Measurements from ENCODE around the gene IFT43.

IFT43 gene

DNA sequence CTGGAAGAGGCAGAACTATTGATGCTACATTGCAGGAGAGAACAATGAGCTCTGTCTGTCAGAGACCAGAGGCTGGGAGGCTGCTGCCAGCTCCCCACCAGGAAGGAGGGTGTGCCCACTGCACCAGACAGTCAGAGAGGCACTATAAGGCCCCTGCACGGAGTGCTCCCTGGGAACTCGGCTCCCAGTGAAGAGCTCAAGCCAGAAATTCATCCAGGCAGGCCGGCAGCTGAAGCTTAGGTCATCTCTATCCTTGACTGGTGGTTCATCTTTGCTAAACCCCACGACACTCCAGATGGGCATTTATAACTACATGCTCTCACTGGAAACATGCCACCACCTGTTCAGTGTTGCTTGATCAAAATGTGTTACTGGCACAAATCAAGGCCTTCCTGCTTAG is 101.1 kb downstream of the IFT43 start:
- Histone ChIP-seq H3K27ac (ENCODE audit: low read depth, low read length) (no peak overlapping the region), H3K9me3 (ENCODE audit: control insufficient read depth in 5 of 5, low read length in 5 of 5) (no peaks in the 10 kb centered on the region), H3K4me1 (ENCODE audit: control insufficient read depth in 5 of 5, insufficient read depth in 5 of 5, low read length in 5 of 5) (peaks cover 6 to 15% (median 12%) of the 10 kb centered on the region in 5 donors), H3K9ac (ENCODE audit: low read length in 5 of 5) (no peak overlapping the region), H3K27me3 (ENCODE audit: control insufficient read depth in 5 of 5, insufficient read depth in 4 of 5, low read length in 5 of 5) (peaks cover 0 to 5% (median 4%) of the 10 kb centered on the region in 5 donors), H3K4me3 (ENCODE audit: low read depth in 1 of 5, low read length in 5 of 5) (no peak overlapping the region), H3K36me3 (ENCODE audit: control insufficient read depth in 5 of 5, insufficient read depth in 5 of 5, low read length in 5 of 5) (peaks cover 0 to 31% (median 22%) of the 10 kb centered on the region in 5 donors)

DNA sequence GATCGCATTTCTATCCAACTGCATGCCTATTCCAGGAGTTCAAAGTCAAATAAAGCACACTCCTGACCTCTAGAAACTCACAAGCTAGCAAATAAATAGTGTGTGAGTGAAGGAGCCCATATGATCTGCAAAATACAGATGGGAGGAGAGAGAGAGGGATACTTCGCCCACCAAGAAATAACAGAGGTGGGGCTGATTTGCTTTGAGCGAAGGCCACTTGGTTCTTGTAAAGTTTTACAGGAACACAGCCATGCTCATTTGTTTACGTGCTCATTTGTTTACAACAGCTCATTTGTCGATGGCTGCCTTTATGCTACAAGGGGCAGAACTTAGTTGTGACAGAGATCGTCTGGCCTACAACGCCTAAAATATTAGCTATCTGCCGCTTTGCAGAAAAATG is 102.8 kb downstream of the IFT43 start:
- Histone ChIP-seq H3K9me3 (ENCODE audit: control insufficient read depth in 5 of 5, low read length in 5 of 5) (no peaks in the 10 kb centered on the region), H3K4me1 (ENCODE audit: control insufficient read depth in 5 of 5, insufficient read depth in 5 of 5, low read length in 5 of 5) (peaks cover 6 to 18% (median 13%) of the 10 kb centered on the region in 5 donors), H3K36me3 (ENCODE audit: control insufficient read depth in 5 of 5, insufficient read depth in 5 of 5, low read length in 5 of 5) (peaks cover 0 to 20% (median 10%) of the 10 kb centered on the region in 5 donors), H3K27ac (ENCODE audit: low read depth, low read length) (no peak overlapping the region), H3K9ac (ENCODE audit: low read length in 5 of 5) (no peak overlapping the region), H3K4me3 (ENCODE audit: low read depth in 1 of 5, low read length in 5 of 5) (no peak overlapping the region), H3K27me3 (ENCODE audit: control insufficient read depth in 5 of 5, insufficient read depth in 4 of 5, low read length in 5 of 5) (peaks cover 0 to 5% (median 4%) of the 10 kb centered on the region in 5 donors)

DNA sequence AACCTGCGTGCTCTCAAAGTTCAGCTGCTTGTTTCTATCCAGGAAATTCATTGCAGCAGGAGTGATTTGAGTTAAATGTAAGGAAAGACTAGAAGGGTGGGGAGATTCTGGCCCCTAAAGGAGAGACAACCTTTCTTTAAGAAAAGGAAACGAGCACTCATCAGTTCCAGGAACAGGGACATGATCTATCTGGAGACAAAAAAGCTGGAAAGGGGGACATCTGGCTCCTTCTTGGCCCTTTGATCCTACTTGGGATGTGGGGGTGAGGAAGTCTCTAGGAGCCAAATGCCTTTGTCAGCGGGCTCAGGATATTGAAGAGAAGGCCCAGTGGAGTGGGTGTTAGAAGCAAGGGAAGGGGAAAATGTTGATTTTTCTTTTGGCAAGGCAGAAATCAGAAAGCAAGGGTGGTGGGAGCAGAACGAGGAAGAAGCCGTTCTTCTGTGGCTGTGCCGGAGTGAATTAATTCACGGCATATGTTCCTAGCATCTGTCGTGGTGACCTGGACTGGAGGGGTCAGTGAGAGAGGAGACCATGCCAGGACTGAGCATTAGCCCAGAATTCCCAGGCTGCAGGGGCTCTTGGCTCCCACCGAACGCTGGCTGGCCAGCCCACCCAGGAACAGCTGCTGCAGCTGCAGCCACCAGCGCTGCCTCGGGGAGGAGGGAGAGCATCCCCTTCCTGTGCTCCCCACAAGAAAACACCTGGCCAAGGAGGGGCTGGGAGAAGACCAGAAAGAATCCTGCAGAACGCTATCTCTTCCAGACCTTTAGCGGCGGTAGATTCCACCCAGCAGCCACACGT is 103.4 kb downstream of the IFT43 start:
- Histone ChIP-seq H3K4me1 (ENCODE audit: control insufficient read depth in 5 of 5, insufficient read depth in 5 of 5, low read length in 5 of 5) (peaks cover 6 to 18% (median 13%) of the 10 kb centered on the region in 5 donors), H3K27ac (ENCODE audit: low read depth, low read length) (no peak overlapping the region), H3K36me3 (ENCODE audit: control insufficient read depth in 5 of 5, insufficient read depth in 5 of 5, low read length in 5 of 5) (peaks cover 0 to 14% (median 4%) of the 10 kb centered on the region in 5 donors), H3K27me3 (ENCODE audit: control insufficient read depth in 5 of 5, insufficient read depth in 4 of 5, low read length in 5 of 5) (peaks cover 0 to 7% (median 4%) of the 10 kb centered on the region in 5 donors), H3K9me3 (ENCODE audit: control insufficient read depth in 5 of 5, low read length in 5 of 5) (no peaks in the 10 kb centered on the region), H3K4me3 (ENCODE audit: low read depth in 1 of 5, low read length in 5 of 5) (no peak overlapping the region), H3K9ac (ENCODE audit: low read length in 5 of 5) (no peak overlapping the region)

DNA sequence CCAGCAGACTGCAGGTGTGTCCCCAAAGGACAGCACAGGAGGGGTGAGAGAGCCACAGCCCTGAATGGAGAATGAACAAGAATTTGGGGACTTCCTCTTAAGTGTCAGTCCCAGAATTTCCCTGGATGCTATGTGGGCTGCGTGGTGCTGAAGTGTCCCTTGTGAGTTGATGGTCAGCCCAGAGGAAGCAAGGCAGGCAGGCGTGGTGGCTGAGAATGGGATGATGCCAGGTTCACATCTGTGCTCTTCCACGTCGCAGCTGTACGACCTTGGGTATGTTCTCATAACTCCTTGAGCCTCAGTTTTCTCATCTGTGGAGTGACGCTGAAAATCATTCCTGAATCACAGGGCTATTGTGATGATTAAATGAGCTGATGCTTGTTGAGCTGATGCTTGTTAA is 104.0 kb downstream of the IFT43 start:
- H3K27ac ChIP-seq (ENCODE audit: low read depth, low read length) = no peak overlapping the region

DNA sequence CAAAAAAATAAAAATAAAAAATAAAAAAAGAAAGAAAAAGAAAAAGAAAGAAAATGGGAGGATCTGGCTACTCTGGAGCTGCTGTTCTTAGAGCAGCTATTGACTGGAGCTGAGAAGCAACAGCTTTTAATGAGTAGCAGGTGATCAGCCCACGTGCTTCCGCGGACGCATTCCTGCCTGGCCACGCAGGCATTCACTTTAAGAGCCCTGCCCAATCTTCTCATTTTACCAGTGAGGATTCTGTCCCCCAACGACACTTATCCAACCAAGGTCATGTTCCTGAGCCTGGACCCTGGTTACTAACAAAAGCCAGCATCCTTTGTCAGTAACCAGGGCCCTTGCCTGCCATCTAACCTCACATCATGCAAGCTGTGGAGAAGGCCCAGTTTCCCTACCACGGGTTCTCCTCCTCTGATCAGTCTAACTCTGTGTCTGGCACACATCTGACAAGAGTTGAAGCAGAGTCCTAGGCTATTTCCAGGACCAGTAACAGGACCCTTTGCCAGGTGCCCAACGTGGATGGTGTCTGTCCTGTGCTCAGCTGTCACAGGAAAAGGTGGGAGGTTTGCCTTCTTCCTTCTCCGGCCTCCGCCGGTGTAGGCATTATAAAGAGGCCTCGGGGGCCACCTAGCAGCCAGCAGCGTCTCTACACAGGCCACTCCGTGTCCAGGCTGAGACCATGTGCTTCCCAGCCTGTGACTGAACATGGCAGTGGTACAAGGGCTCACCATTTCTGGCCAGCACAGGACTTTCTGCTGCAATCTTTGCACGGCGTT is 105.2 kb downstream of the IFT43 start:
- Histone ChIP-seq H3K36me3 (ENCODE audit: control insufficient read depth in 5 of 5, insufficient read depth in 5 of 5, low read length in 5 of 5) (no peaks in the 10 kb centered on the region), H3K4me3 (ENCODE audit: low read depth in 1 of 5, low read length in 5 of 5) (no peak overlapping the region), H3K4me1 (ENCODE audit: control insufficient read depth in 5 of 5, insufficient read depth in 5 of 5, low read length in 5 of 5) (peaks cover 6 to 18% (median 13%) of the 10 kb centered on the region in 5 donors), H3K9me3 (ENCODE audit: control insufficient read depth in 5 of 5, low read length in 5 of 5) (no peaks in the 10 kb centered on the region), H3K27ac (ENCODE audit: low read depth, low read length) (no peak overlapping the region), H3K27me3 (ENCODE audit: control insufficient read depth in 5 of 5, insufficient read depth in 4 of 5, low read length in 5 of 5) (peaks cover 0 to 8% (median 4%) of the 10 kb centered on the region in 5 donors), H3K9ac (ENCODE audit: low read length in 5 of 5) (no peak overlapping the region)

More for the DNA sequence above, 104.0 kb downstream of the IFT43 start:
- Histone ChIP-seq H3K9me3 (ENCODE audit: control insufficient read depth in 5 of 5, low read length in 5 of 5) (no peaks in the 10 kb centered on the region), H3K4me3 (ENCODE audit: low read depth in 1 of 5, low read length in 5 of 5) (no peak overlapping the region), H3K36me3 (ENCODE audit: control insufficient read depth in 5 of 5, insufficient read depth in 5 of 5, low read length in 5 of 5) (peaks cover 0 to 8% (median 2%) of the 10 kb centered on the region in 5 donors), H3K9ac (ENCODE audit: low read length in 5 of 5) (no peak overlapping the region), H3K27me3 (ENCODE audit: control insufficient read depth in 5 of 5, insufficient read depth in 4 of 5, low read length in 5 of 5) (peaks cover 0 to 8% (median 4%) of the 10 kb centered on the region in 5 donors), H3K4me1 (ENCODE audit: control insufficient read depth in 5 of 5, insufficient read depth in 5 of 5, low read length in 5 of 5) (peaks cover 6 to 18% (median 13%) of the 10 kb centered on the region in 5 donors)

- Histone ChIP-seq H3K27me3 (ENCODE audit: control insufficient read depth in 5 of 5, insufficient read depth in 4 of 5, low read length in 5 of 5) (peaks cover 0 to 8% (median 4%) of the 10 kb centered on the region in 5 donors), H3K27ac (ENCODE audit: low read depth, low read length) (no peak overlapping the region), H3K4me3 (ENCODE audit: low read depth in 1 of 5, low read length in 5 of 5) (no peak overlapping the region), H3K4me1 (ENCODE audit: control insufficient read depth in 5 of 5, insufficient read depth in 5 of 5, low read length in 5 of 5) (peaks cover 6 to 18% (median 13%) of the 10 kb centered on the region in 5 donors), H3K9me3 (ENCODE audit: control insufficient read depth in 5 of 5, low read length in 5 of 5) (no peaks in the 10 kb centered on the region), H3K36me3 (ENCODE audit: control insufficient read depth in 5 of 5, insufficient read depth in 5 of 5, low read length in 5 of 5) (no peaks in the 10 kb centered on the region), H3K9ac (ENCODE audit: low read length in 5 of 5) (no peak overlapping the region)
These were observed 107.5 kb downstream of the IFT43 start for GRCh38 chr14:76093077-76093476.

DNA sequence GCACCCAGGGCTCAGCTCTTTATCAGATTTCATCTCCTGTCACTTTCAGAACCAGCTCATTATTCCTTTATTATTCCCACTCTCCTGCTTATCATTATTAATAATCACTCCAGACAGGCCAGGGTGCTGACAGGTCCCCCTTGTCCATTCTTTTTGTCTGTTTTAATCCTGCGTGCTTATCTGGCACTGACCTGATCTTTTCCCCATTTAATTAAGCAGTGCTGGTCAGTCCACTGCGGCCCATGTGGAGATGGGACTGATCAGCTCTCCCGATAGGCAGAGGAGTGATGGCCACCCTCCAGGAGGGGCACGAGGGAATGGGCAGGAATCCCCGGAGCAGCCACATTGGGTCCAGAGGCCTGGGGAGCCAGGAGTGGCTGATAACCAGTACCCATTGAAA is 110.7 kb downstream of the IFT43 start:
- no peak overlapping the region for H3K9ac ChIP-seq (ENCODE audit: low read length in 5 of 5)
- peaks cover 0 to 21% (median 7%) of the 10 kb centered on the region in 5 donors for H3K27me3 ChIP-seq (ENCODE audit: control insufficient read depth in 5 of 5, insufficient read depth in 4 of 5, low read length in 5 of 5)
- H3K9me3 ChIP-seq (ENCODE audit: control insufficient read depth in 5 of 5, low read length in 5 of 5) = no peaks in the 10 kb centered on the region
- no peak overlapping the region for H3K4me3 ChIP-seq (ENCODE audit: low read depth in 1 of 5, low read length in 5 of 5)
- H3K36me3 ChIP-seq (ENCODE audit: control insufficient read depth in 5 of 5, insufficient read depth in 5 of 5, low read length in 5 of 5) = no peaks in the 10 kb centered on the region
- H3K27ac ChIP-seq (ENCODE audit: low read depth, low read length) = no peak overlapping the region
- H3K4me1 ChIP-seq (ENCODE audit: control insufficient read depth in 5 of 5, insufficient read depth in 5 of 5, low read length in 5 of 5) = peaks cover 2 to 7% (median 5%) of the 10 kb centered on the region in 5 donors

DNA sequence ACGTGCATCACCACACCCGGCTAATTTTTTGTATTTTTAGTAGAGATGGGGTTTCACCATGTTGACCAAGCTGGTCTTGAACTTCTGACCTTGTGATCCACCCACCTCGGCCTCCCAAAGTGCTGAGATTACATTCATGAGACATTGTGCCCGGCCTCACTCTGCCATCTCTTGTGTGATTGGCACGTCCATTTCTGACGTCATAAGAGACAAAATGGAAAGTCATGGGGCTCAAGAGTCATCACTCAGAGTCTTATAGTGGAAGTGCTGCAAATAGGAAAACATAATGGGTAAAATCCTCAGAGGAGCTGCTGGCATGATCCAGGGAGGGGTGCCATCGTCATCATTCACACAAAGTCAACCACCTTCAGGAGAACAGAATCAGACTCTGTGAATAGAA is 112.0 kb downstream of the IFT43 start:
- no peak overlapping the region for H3K4me3 ChIP-seq (ENCODE audit: low read depth in 1 of 5, low read length in 5 of 5)
- no peaks in the 10 kb centered on the region for H3K36me3 ChIP-seq (ENCODE audit: control insufficient read depth in 5 of 5, insufficient read depth in 5 of 5, low read length in 5 of 5)
- no peak overlapping the region for H3K27ac ChIP-seq (ENCODE audit: low read depth, low read length)
- peaks cover 0 to 26% (median 7%) of the 10 kb centered on the region in 5 donors for H3K27me3 ChIP-seq (ENCODE audit: control insufficient read depth in 5 of 5, insufficient read depth in 4 of 5, low read length in 5 of 5)
- no peaks in the 10 kb centered on the region for H3K9me3 ChIP-seq (ENCODE audit: control insufficient read depth in 5 of 5, low read length in 5 of 5)
- H3K4me1 ChIP-seq (ENCODE audit: control insufficient read depth in 5 of 5, insufficient read depth in 5 of 5, low read length in 5 of 5) = no peaks in the 10 kb centered on the region
- H3K9ac ChIP-seq (ENCODE audit: low read length in 5 of 5) = no peak overlapping the region

DNA sequence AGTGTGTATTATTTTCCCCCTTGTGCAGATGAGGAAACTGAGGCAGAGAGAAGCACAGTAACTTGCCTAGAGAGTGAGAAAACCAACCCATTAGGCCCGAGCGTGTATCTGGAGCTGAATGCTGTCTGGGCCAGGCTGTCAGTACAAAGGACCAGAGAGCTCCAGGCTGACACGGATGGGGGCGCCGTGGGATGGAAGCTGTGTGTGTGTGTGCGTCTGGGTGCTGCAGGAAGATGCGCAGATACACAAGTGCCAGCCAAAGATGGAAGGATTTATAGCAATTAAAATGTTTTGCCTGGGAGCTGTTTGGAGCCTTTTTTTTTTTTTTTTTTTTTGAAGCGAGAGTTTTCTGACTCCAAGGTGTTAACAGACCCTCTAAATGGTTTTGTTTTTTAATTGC is 112.5 kb downstream of the IFT43 start:
- Histone ChIP-seq H3K9me3 (ENCODE audit: control insufficient read depth in 5 of 5, low read length in 5 of 5) (no peaks in the 10 kb centered on the region), H3K4me1 (ENCODE audit: control insufficient read depth in 5 of 5, insufficient read depth in 5 of 5, low read length in 5 of 5) (no peaks in the 10 kb centered on the region), H3K36me3 (ENCODE audit: control insufficient read depth in 5 of 5, insufficient read depth in 5 of 5, low read length in 5 of 5) (no peaks in the 10 kb centered on the region), H3K27ac (ENCODE audit: low read depth, low read length) (no peak overlapping the region), H3K4me3 (ENCODE audit: low read depth in 1 of 5, low read length in 5 of 5) (no peak overlapping the region), H3K27me3 (ENCODE audit: control insufficient read depth in 5 of 5, insufficient read depth in 4 of 5, low read length in 5 of 5) (peaks cover 0 to 26% (median 7%) of the 10 kb centered on the region in 5 donors), H3K9ac (ENCODE audit: low read length in 5 of 5) (no peak overlapping the region)
